Measurements from ENCODE around the gene HNF4A. TPM values are rescaled to one million over a fixed set of nuclear protein-coding genes. Genes with fewer than 3 reads are reported as not detected.

The HNF4A gene
- polyA plus RNA-seq, 1 donor from 2014 or later = not detected

- TF ChIP-seq MXI1 (conservative IDR thresholded peaks at IDR 0.05; ENCODE audit: poor library complexity, severe bottlenecking) = no peak
- TF ChIP-seq SMC3 (conservative IDR thresholded peaks at IDR 0.05; ENCODE audit: poor library complexity) = no peak
- TF ChIP-seq EP300 (conservative IDR thresholded peaks at IDR 0.05; ENCODE audit: poor library complexity, severe bottlenecking) = no peak
- TF ChIP-seq TAF1 (IDR thresholded peaks at IDR 0.05; ENCODE audit: low read depth) = no peak
- TF ChIP-seq EZH2 (IDR thresholded peaks at IDR 0.05; ENCODE audit: borderline replicate concordance, insufficient read depth, low read length, poor library complexity, severe bottlenecking) = no peak
- TF ChIP-seq RAD21 (conservative IDR thresholded peaks at IDR 0.05) = no peak
- TF ChIP-seq REST (IDR thresholded peaks at IDR 0.05; ENCODE audit: borderline replicate concordance) = no peak
- TF ChIP-seq POLR2AphosphoS5 (IDR thresholded peaks at IDR 0.05) = no peak
- TF ChIP-seq CTCF (IDR thresholded peaks at IDR 0.05; ENCODE audit: poor library complexity, severe bottlenecking) = no peak
- no peak overlapping the region for H3K9ac ChIP-seq (ENCODE audit: low read length)
- H2AFZ ChIP-seq (ENCODE audit: low read depth, low read length) = no peak overlapping the region
- H3K9me3 ChIP-seq (ENCODE audit: low read length) = no peaks in the 10 kb centered on the region
- H3K4me2 ChIP-seq (ENCODE audit: low read length) = no peak overlapping the region
- no peaks in the 10 kb centered on the region for H3K36me3 ChIP-seq (ENCODE audit: insufficient read depth, low read length)
- H3K9me2 ChIP-seq (ENCODE audit: insufficient read depth, low read length) = no peaks in the 10 kb centered on the region
- H3K27ac ChIP-seq (ENCODE audit: low read length) = no peak overlapping the region
- H3K4me3 ChIP-seq (ENCODE audit: low read length) = no peak overlapping the region
- H4K20me1 ChIP-seq (ENCODE audit: insufficient read depth) = no peaks in the 10 kb centered on the region
- H3K79me2 ChIP-seq (replicated peaks; ENCODE audit: insufficient read depth, low read length) = no peaks in the 10 kb centered on the region
- H3F3A ChIP-seq (ENCODE audit: insufficient read depth, low read length, poor library complexity, severe bottlenecking) = no peaks in the 10 kb centered on the region
- no peaks in the 10 kb centered on the region for H3K27me3 ChIP-seq (ENCODE audit: insufficient read depth, low read depth, low read length)
Observed at GRCh38 chr20:44370639-44371218, 15.2 kb downstream of the HNF4A start.

GRCh38 chr20:44382641-44383040 lies 27.1 kb downstream of the HNF4A start:
- H3K27ac ChIP-seq (ENCODE audit: low read length) = no peak overlapping the region
- no peak overlapping the region for H2AFZ ChIP-seq (ENCODE audit: low read depth, low read length)
- no peaks in the 10 kb centered on the region for H3K36me3 ChIP-seq (ENCODE audit: insufficient read depth, low read length)
- no peak for TF ChIP-seq REST (IDR thresholded peaks at IDR 0.05; ENCODE audit: borderline replicate concordance)
- no peak for TF ChIP-seq EP300 (conservative IDR thresholded peaks at IDR 0.05; ENCODE audit: poor library complexity, severe bottlenecking)
- TF ChIP-seq SMC3 (conservative IDR thresholded peaks at IDR 0.05; ENCODE audit: poor library complexity) = no peak
- no peak for TF ChIP-seq EZH2 (IDR thresholded peaks at IDR 0.05; ENCODE audit: borderline replicate concordance, insufficient read depth, low read length, poor library complexity, severe bottlenecking)
- no peak for TF ChIP-seq MXI1 (conservative IDR thresholded peaks at IDR 0.05; ENCODE audit: poor library complexity, severe bottlenecking)
- no peak for TF ChIP-seq CTCF (IDR thresholded peaks at IDR 0.05; ENCODE audit: poor library complexity, severe bottlenecking)
- TF ChIP-seq RAD21 (conservative IDR thresholded peaks at IDR 0.05) = no peak
- TF ChIP-seq POLR2AphosphoS5 (IDR thresholded peaks at IDR 0.05) = no peak
- no peak for TF ChIP-seq TAF1 (IDR thresholded peaks at IDR 0.05; ENCODE audit: low read depth)
- no peak overlapping the region for H3K4me2 ChIP-seq (ENCODE audit: low read length)
- no peak overlapping the region for H3K9ac ChIP-seq (ENCODE audit: low read length)
- no peaks in the 10 kb centered on the region for H3K27me3 ChIP-seq (ENCODE audit: insufficient read depth, low read depth, low read length)
- H3K9me3 ChIP-seq (ENCODE audit: low read length) = no peaks in the 10 kb centered on the region
- no peak overlapping the region for H3K4me3 ChIP-seq (ENCODE audit: low read length)
- H3K9me2 ChIP-seq (ENCODE audit: insufficient read depth, low read length) = no peaks in the 10 kb centered on the region
- no peaks in the 10 kb centered on the region for H3F3A ChIP-seq (ENCODE audit: insufficient read depth, low read length, poor library complexity, severe bottlenecking)
- no peaks in the 10 kb centered on the region for H3K79me2 ChIP-seq (replicated peaks; ENCODE audit: insufficient read depth, low read length)
- H4K20me1 ChIP-seq (ENCODE audit: insufficient read depth) = no peaks in the 10 kb centered on the region
